HepG2 (cell line): Measurements from ENCODE around the gene SLC24A2. TPM values are rescaled to one million over a fixed set of nuclear protein-coding genes. Genes with fewer than 3 reads are reported as not detected.
A peak's percentile ranks its signal among the peaks of the same experiment; 100 is the strongest.

Source experiments
- ATAC-seq: fragments of 200-7000 bp; cut with Tn5 transposase; 3 replicates; pipeline ENCODE4 v1.9.1; 2020; ENCODE audit warnings: mild to moderate bottlenecking, moderate library complexity
- BruUV-seq: library from RNA; stranded (reverse); fragments of 400-500 nt; replicated peaks from 2 replicates; lab custom pipeline; 2021; lab: Mats Ljungman, UMichigan
- CTCF ChIA-PET: fragments of 300-600 bp; formaldehyde crosslinking; extraction: SDS; loops from one replicate; lab custom pipeline; 2021; ENCODE audit warnings: low total read pairs, inconsistent platforms, low intra/inter-chr PET ratio; lab: Yijun Ruan, JAX
- POLR2A ChIA-PET: fragments of 350-600 bp; sonication (Branson Sonifier 250); formaldehyde crosslinking; loops from one replicate; lab custom pipeline; 2020; ENCODE audit warnings: antibody characterized with exemption, inconsistent platforms; lab: Yijun Ruan, JAX
- DNase-seq: peaks from one replicate; pipeline ENCODE4 v3.0.0-alpha.2; 2015; ENCODE audit warnings: low spot score
- FAIRE-seq: peaks from 3 replicates; lab custom pipeline; 2011; peaks lifted over from hg19 to GRCh38; lab: Jason Lieb, UNC
- H2AFZ ChIP-seq: one replicate; pipeline ENCODE4 v1.6.1; 2011; ENCODE audit warnings: low read length, inconsistent platforms
- H3K27ac ChIP-seq: fragments of 300-600 bp; 3 replicates; pipeline ENCODE4 v1.8.0; 2011; ENCODE audit warnings: mixed run types, mild to moderate bottlenecking, mixed read lengths, low read length, inconsistent platforms; ENCODE audit not compliant: insufficient read depth; ENCODE audit errors: extremely low read length
- H3K27me3 ChIP-seq, 2 experiments: fragments of 200-600 bp in 1 of 2; 2 replicates in 1 of 2; 3 replicates in 1 of 2; pipeline versions ENCODE4 v1.6.0 to v1.8.0; 2011; ENCODE audit warnings: low read length in 2 of 2, mild to moderate bottlenecking in 2 of 2, moderate library complexity in 2 of 2, inconsistent platforms in 1 of 2; ENCODE audit not compliant: insufficient read depth in 2 of 2, control insufficient read depth in 1 of 2
- H3K36me3 ChIP-seq, 2 experiments: fragments of 200-600 bp in 1 of 2; replicated peaks in 1 of 2; 2 replicates in 1 of 2; 3 replicates in 1 of 2; pipeline versions ENCODE4 v1.5.1 to v1.8.0; 2011; ENCODE audit warnings: low read length in 2 of 2, inconsistent platforms in 1 of 2; ENCODE audit not compliant: insufficient read depth in 2 of 2, control insufficient read depth in 1 of 2
- H3K4me1 ChIP-seq: 2 replicates; pipeline ENCODE4 v1.5.1; 2012; ENCODE audit warnings: low read length, inconsistent platforms; ENCODE audit not compliant: insufficient read depth
- H3K4me2 ChIP-seq: 2 replicates; pipeline ENCODE4 v1.6.0; 2011; ENCODE audit warnings: low read depth, low read length, inconsistent platforms
- H3K4me3 ChIP-seq, 3 experiments: fragments of 200-600 bp in 1 of 3; sonication (generic), shearing (Covaris generic) in 1 of 3; replicated peaks in 1 of 3; 2 replicates each; pipeline ENCODE4 v1.5.1; 2011 to 2016; ENCODE audit warnings: low read length in 3 of 3, inconsistent platforms in 2 of 3, low read depth in 2 of 3, mild to moderate bottlenecking in 2 of 3, control low read depth in 1 of 3, mixed read lengths in 1 of 3; ENCODE audit not compliant: insufficient read depth in 1 of 3
- H3K79me2 ChIP-seq: one replicate; pipeline ENCODE4 v1.6.1; 2011; ENCODE audit warnings: low read length, inconsistent platforms; ENCODE audit not compliant: insufficient read depth
- H3K9ac ChIP-seq: 2 replicates; pipeline ENCODE4 v1.6.0; 2011; ENCODE audit warnings: mild to moderate bottlenecking, low read depth, low read length, inconsistent platforms; ENCODE audit not compliant: insufficient read depth
- H3K9me3 ChIP-seq: 2 replicates; pipeline ENCODE4 v1.5.1; 2012; ENCODE audit warnings: mild to moderate bottlenecking, low read length
- H4K20me1 ChIP-seq: 2 replicates; pipeline ENCODE4 v1.6.0; 2011; ENCODE audit warnings: inconsistent platforms, mild to moderate bottlenecking, low read length, moderate library complexity; ENCODE audit not compliant: insufficient read depth
- CHD4 ChIP-seq: fragments of 200-600 bp; sonication (generic); IDR thresholded peaks from 2 replicates; pipeline ENCODE4 v1.7.0; 2017; ENCODE audit warnings: mild to moderate bottlenecking, low read length, borderline replicate concordance
- GTF3A ChIP-seq: sonication (generic); formaldehyde crosslinking; conservative IDR thresholded peaks from 2 replicates; pipeline ENCODE4 v1.4.0; 2020; ENCODE audit warnings: mild to moderate bottlenecking, missing genetic modification reagents
- KLF11 ChIP-seq: IDR thresholded peaks from 2 replicates; pipeline ENCODE4 v1.6.1; 2016; ENCODE audit warnings: missing compliant biosample characterization
- MIER2 ChIP-seq: IDR thresholded peaks from 2 replicates; pipeline ENCODE4 v1.6.1; 2016; ENCODE audit warnings: missing biosample characterization, missing genetic modification reagents
- ZNF143 ChIP-seq: sonication (generic); formaldehyde crosslinking; IDR thresholded peaks from 2 replicates; pipeline ENCODE4 v1.4.0; 2020; ENCODE audit warnings: missing genetic modification reagents
- ZNF879 ChIP-seq: sonication (generic); formaldehyde crosslinking; IDR thresholded peaks from 2 replicates; pipeline ENCODE4 v1.8.1; 2023; ENCODE audit warnings: missing genetic modification reagents
- WGBS: methylation state at CpG from one replicate; pipeline ENCODE4 v1.1.6; 2017; ENCODE audit warnings: low lambda C conversion rate; 5-methylcytosine and 5-hydroxymethylcytosine counted together
- in situ Hi-C: cut with HindIII; loops from 2 replicates; pipeline ENCODE4 v1.10.0; 2017; ENCODE audit warnings: low pct_unique_long_range_greater_than_20kb; ENCODE audit not compliant: extremely low pct_ligation_motif_present
- intact Hi-C: fragments of 100-400 bp; cut with micrococcal nuclease; formaldehyde crosslinking; loops from one replicate; pipeline ENCODE4 v1.10.0; 2022; ENCODE audit not compliant: unreplicated experiment
- polyA plus RNA-seq, 8 experiments: library from polyadenylated mRNA; depleted of rRNA in 3 of 8; stranded (reverse) in 7 of 8; unstranded in 1 of 8; fragments of >200 nt; fragmentation: Illumina TruSeq in 4 of 8; extraction: Trizol in 4 of 8; gene quantifications; 2 replicates each; pipeline versions ENCODE4 v1.2.1 to v1.2.3, GENCODE V29; 2011 to 2016; ENCODE audit warnings: low read depth in 4 of 8, missing spikeins in 1 of 8, mixed read lengths in 1 of 8; ENCODE audit not compliant: insufficient read depth in 1 of 8
- total RNA-seq, 5 experiments: library from RNA; depleted of rRNA; stranded (reverse); fragments of >200 nt; fragmentation: Illumina TruSeq; extraction: Trizol; gene quantifications; 2 replicates each; pipeline ENCODE4 v1.2.3, GENCODE V29; 2016; ENCODE audit warnings: low read depth in 1 of 5
- TF ChIP-seq, protein P1 (sequence below), 2 experiments: IDR thresholded peaks; 2 replicates each; pipeline ENCODE4 v1.6.1; 2011 to 2012; ENCODE audit warnings: low read length in 2 of 2, borderline replicate concordance in 1 of 2, low read depth in 1 of 2, mild to moderate bottlenecking in 1 of 2, moderate library complexity in 1 of 2
- TF ChIP-seq, protein P2 (sequence below): sonication (generic); formaldehyde crosslinking; IDR thresholded peaks from 2 replicates; pipeline ENCODE4 v1.5.1; 2020; ENCODE audit warnings: mild to moderate bottlenecking, missing genetic modification reagents, borderline replicate concordance
- TF ChIP-seq, protein P3 (sequence below): sonication (generic); formaldehyde crosslinking; IDR thresholded peaks from 2 replicates; pipeline ENCODE4 v1.4.0; 2020; ENCODE audit warnings: missing genetic modification reagents, low read depth, mild to moderate bottlenecking, borderline replicate concordance
- TF ChIP-seq, protein P4 (sequence below): sonication (generic); formaldehyde crosslinking; IDR thresholded peaks from 2 replicates; pipeline ENCODE4 v1.5.0; 2020; ENCODE audit warnings: mild to moderate bottlenecking, missing genetic modification reagents

Gene SLC24A2
- total and polyA plus RNA-seq, 2 of the 13 experiments (the other 11 are each of a cell fraction or from before 2014, with no cell fraction given), result under 0.01 TPM; not detected in 1

GRCh38 chr9:19782005-19782404 is 6.8 kb downstream of the SLC24A2 start:
- no peaks in the 10 kb centered on the region for H3K4me1 ChIP-seq
- no peaks in the 10 kb centered on the region for H3K79me2 ChIP-seq
- no peak overlapping the region for H3K27ac ChIP-seq
- BruUV-seq, result no TSS peak
- intact Hi-C loops, result no loop called here
- H3K9me3 ChIP-seq, result no peaks in the 10 kb centered on the region
- no peak overlapping the region for H3K4me2 ChIP-seq
- no peaks in the 10 kb centered on the region for H3K27me3 ChIP-seq
- FAIRE-seq (no peak), ATAC-seq (no peak), DNase-seq (no peak)
- H4K20me1 ChIP-seq, result no peaks in the 10 kb centered on the region
- in situ Hi-C loops, result no loop called here
- WGBS, result 3% methylated on average over 3 of the region's 3 CpGs
- no peaks in the 10 kb centered on the region for H3K36me3 ChIP-seq
- no peak overlapping the region for H3K9ac ChIP-seq
- ChIA-PET CTCF (no interaction called here), POLR2A (no interaction called here)
- no peak overlapping the region for H3K4me3 ChIP-seq
- no peak overlapping the region for H2AFZ ChIP-seq
- TF ChIP-seq, protein P1, sequence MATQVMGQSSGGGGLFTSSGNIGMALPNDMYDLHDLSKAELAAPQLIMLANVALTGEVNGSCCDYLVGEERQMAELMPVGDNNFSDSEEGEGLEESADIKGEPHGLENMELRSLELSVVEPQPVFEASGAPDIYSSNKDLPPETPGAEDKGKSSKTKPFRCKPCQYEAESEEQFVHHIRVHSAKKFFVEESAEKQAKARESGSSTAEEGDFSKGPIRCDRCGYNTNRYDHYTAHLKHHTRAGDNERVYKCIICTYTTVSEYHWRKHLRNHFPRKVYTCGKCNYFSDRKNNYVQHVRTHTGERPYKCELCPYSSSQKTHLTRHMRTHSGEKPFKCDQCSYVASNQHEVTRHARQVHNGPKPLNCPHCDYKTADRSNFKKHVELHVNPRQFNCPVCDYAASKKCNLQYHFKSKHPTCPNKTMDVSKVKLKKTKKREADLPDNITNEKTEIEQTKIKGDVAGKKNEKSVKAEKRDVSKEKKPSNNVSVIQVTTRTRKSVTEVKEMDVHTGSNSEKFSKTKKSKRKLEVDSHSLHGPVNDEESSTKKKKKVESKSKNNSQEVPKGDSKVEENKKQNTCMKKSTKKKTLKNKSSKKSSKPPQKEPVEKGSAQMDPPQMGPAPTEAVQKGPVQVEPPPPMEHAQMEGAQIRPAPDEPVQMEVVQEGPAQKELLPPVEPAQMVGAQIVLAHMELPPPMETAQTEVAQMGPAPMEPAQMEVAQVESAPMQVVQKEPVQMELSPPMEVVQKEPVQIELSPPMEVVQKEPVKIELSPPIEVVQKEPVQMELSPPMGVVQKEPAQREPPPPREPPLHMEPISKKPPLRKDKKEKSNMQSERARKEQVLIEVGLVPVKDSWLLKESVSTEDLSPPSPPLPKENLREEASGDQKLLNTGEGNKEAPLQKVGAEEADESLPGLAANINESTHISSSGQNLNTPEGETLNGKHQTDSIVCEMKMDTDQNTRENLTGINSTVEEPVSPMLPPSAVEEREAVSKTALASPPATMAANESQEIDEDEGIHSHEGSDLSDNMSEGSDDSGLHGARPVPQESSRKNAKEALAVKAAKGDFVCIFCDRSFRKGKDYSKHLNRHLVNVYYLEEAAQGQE (IDR thresholded peaks at IDR 0.05; ENCODE audit: borderline replicate concordance in 1 of 2, low read depth in 1 of 2, low read length in 2 of 2), result peak; percentile 47 to 93
- TF ChIP-seq MIER2 (CRISPR knock-in tag), result peak; percentile 93
- no peak for TF ChIP-seq ZNF143 (CRISPR knock-in tag)
- TF ChIP-seq GTF3A (CRISPR knock-in tag), result no peak
- no peak for TF ChIP-seq KLF11 (CRISPR knock-in tag)

DNA sequence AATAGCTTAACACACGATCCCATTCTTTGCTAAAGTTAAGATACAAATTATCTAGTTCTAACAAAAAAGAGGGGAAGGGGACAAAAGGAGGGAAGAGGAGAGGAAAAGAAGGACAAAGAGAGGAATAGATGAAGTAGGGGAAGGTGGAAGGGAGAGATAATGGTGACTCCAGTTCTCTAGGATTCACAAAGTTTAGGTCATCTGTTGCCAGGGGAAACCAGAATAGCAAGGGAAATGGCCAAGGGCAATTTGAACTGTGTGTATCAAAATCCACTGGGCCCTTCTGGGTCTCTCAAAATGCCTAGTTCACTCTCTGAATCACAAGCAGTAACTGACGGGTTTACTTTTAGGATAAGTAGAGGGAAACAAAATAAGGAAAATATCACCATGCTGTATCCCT is 7.6 kb downstream of the SLC24A2 start:
- no peak overlapping the region for H3K4me3 ChIP-seq
- ChIA-PET CTCF (no interaction called here), POLR2A (no interaction called here)
- no peak overlapping the region for H2AFZ ChIP-seq
- H3K27me3 ChIP-seq, result no peaks in the 10 kb centered on the region
- FAIRE-seq (no peak), DNase-seq (no peak), ATAC-seq (no peak)
- H3K4me2 ChIP-seq, result no peak overlapping the region
- BruUV-seq, result no TSS peak
- intact Hi-C loops (no loop called here), in situ Hi-C loops (no loop called here)
- no peaks in the 10 kb centered on the region for H3K36me3 ChIP-seq
- no peaks in the 10 kb centered on the region for H3K79me2 ChIP-seq
- H3K9me3 ChIP-seq, result no peaks in the 10 kb centered on the region
- no peaks in the 10 kb centered on the region for H4K20me1 ChIP-seq
- no peak overlapping the region for H3K9ac ChIP-seq
- 18% methylated on average over 2 of the region's 2 CpGs for WGBS
- H3K4me1 ChIP-seq, result no peaks in the 10 kb centered on the region
- no peak overlapping the region for H3K27ac ChIP-seq
- TF ChIP-seq CHD4, result no peak
- TF ChIP-seq, protein P2, sequence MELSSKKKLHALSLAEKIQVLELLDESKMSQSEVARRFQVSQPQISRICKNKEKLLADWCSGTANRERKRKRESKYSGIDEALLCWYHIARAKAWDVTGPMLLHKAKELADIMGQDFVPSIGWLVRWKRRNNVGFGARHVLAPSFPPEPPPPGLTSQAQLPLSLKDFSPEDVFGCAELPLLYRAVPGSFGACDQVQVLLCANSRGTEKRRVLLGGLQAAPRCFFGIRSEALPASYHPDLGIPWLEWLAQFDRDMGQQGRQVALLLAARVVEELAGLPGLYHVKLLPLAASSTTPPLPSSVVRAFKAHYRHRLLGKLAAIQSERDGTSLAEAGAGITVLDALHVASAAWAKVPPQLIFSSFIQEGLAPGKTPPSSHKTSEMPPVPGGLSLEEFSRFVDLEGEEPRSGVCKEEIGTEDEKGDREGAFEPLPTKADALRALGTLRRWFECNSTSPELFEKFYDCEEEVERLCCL, result no peak
- TF ChIP-seq, protein P3, sequence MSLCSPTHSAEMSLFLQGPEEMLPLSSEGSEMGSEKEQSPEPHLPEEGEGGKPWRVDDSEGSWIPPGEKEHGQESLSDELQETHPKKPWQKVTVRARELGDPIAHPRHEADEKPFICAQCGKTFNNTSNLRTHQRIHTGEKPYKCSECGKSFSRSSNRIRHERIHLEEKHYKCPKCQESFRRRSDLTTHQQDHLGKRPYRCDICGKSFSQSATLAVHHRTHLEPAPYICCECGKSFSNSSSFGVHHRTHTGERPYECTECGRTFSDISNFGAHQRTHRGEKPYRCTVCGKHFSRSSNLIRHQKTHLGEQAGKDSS, result no peak
- no peak for TF ChIP-seq ZNF879 (CRISPR knock-in tag)
- TF ChIP-seq, protein P4, sequence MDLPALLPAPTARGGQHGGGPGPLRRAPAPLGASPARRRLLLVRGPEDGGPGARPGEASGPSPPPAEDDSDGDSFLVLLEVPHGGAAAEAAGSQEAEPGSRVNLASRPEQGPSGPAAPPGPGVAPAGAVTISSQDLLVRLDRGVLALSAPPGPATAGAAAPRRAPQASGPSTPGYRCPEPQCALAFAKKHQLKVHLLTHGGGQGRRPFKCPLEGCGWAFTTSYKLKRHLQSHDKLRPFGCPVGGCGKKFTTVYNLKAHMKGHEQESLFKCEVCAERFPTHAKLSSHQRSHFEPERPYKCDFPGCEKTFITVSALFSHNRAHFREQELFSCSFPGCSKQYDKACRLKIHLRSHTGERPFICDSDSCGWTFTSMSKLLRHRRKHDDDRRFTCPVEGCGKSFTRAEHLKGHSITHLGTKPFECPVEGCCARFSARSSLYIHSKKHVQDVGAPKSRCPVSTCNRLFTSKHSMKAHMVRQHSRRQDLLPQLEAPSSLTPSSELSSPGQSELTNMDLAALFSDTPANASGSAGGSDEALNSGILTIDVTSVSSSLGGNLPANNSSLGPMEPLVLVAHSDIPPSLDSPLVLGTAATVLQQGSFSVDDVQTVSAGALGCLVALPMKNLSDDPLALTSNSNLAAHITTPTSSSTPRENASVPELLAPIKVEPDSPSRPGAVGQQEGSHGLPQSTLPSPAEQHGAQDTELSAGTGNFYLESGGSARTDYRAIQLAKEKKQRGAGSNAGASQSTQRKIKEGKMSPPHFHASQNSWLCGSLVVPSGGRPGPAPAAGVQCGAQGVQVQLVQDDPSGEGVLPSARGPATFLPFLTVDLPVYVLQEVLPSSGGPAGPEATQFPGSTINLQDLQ (CRISPR knock-in tag), result no peak
